Upper lobe of right lung (tissue), 1 donor: Measurements from ENCODE around the gene MYO7A. TPM values are rescaled to one million over a fixed set of nuclear protein-coding genes. Genes with fewer than 3 reads are reported as not detected.

ENCODE experiments used
- ATAC-seq: fragments of 200-7000 bp; cut with Tn5 transposase; one replicate; pipeline ENCODE4 v1.9.1; 2020; ENCODE audit warnings: mild to moderate bottlenecking, moderate library complexity
- DNase-seq: peaks from one replicate; pipeline ENCODE4 v3.0.0-alpha.2; 2020
- H3K27ac ChIP-seq: fragments of 200-600 bp; one replicate; pipeline ENCODE4 v1.8.0; 2022
- H3K27me3 ChIP-seq: fragments of 200-600 bp; one replicate; pipeline ENCODE4 v1.8.0; 2022; ENCODE audit warnings: mild to moderate bottlenecking
- H3K36me3 ChIP-seq: fragments of 200-600 bp; one replicate; pipeline ENCODE4 v1.8.0; 2022
- H3K4me1 ChIP-seq: fragments of 200-600 bp; one replicate; pipeline ENCODE4 v1.8.0; 2022
- H3K4me3 ChIP-seq: fragments of 200-600 bp; one replicate; pipeline ENCODE4 v1.8.0; 2022; ENCODE audit warnings: mild to moderate bottlenecking
- H3K9me3 ChIP-seq: fragments of 200-600 bp; one replicate; pipeline ENCODE4 v1.8.0; 2022
- intact Hi-C: fragments of 100-400 bp; cut with DNase I; formaldehyde crosslinking; loops from one replicate; pipeline ENCODE4 v1.11.0; 2022
- total RNA-seq: library from RNA; stranded (reverse); fragmentation: NEBNext Ultra II Directional; extraction: Animal tissue kit (Norgen Biotek cat#: 25700); gene quantifications from one replicate; pipeline ENCODE4 v1.2.1, GENCODE V29; 2021
- TF ChIP-seq, protein P1 (sequence below): fragments of 200-600 bp; IDR thresholded peaks from one replicate; pipeline ENCODE4 v1.8.0; 2022; ENCODE audit warnings: antibody characterized with exemption
- donor health status: DM: no; HTN: yes; CAD: no; lungs with severe emphysema.

MYO7A gene
- total RNA-seq, 1 donor from 2014 or later, result 3.6 TPM

DNA sequence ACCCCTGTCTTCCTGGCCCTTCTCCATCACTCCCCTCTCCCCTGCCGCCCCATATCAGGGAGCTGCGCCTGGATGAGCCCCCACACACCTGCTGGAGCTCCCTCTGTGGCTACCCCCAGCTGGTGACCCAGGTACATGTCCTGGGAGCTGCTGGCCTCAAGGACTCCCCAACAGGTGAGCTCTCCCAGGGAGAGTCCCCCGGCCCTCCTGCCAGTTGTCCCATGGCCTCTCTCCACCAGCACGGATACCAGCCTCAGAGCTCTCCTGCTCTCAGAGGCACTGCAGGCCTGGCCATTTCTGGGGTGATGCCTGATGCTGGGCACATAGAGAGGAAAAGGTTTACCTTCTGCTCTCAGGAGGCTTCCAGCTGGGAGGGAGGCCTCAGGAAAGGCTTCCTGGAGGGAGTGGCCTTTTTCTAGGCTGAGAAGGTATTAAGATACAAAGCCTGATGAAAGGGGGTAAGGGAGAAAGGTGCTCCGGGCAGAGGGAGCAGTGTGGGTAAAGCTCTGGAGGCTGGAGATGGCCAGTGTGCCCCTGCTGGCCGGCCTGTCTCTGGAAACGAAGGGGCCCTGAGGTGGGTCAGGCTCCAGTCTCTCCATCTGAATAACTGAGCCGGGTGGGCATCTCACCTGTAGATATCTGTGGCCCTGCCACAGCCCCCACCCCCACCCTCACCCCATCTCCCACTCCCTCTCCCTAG is 6.0 kb upstream of the MYO7A start:
- Histone ChIP-seq H3K36me3 (peaks cover 8% of the 10 kb centered on the region), H3K27ac (no peak overlapping the region), H3K4me3 (no peak overlapping the region), H3K9me3 (no peaks in the 10 kb centered on the region), H3K27me3 (no peaks in the 10 kb centered on the region), H3K4me1 (peaks cover 2% of the 10 kb centered on the region)
- intact Hi-C loops, result no loop called here
- TF ChIP-seq, protein P1, sequence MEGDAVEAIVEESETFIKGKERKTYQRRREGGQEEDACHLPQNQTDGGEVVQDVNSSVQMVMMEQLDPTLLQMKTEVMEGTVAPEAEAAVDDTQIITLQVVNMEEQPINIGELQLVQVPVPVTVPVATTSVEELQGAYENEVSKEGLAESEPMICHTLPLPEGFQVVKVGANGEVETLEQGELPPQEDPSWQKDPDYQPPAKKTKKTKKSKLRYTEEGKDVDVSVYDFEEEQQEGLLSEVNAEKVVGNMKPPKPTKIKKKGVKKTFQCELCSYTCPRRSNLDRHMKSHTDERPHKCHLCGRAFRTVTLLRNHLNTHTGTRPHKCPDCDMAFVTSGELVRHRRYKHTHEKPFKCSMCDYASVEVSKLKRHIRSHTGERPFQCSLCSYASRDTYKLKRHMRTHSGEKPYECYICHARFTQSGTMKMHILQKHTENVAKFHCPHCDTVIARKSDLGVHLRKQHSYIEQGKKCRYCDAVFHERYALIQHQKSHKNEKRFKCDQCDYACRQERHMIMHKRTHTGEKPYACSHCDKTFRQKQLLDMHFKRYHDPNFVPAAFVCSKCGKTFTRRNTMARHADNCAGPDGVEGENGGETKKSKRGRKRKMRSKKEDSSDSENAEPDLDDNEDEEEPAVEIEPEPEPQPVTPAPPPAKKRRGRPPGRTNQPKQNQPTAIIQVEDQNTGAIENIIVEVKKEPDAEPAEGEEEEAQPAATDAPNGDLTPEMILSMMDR, result no peak
- ATAC-seq (no peak), DNase-seq (no peak)

DNA sequence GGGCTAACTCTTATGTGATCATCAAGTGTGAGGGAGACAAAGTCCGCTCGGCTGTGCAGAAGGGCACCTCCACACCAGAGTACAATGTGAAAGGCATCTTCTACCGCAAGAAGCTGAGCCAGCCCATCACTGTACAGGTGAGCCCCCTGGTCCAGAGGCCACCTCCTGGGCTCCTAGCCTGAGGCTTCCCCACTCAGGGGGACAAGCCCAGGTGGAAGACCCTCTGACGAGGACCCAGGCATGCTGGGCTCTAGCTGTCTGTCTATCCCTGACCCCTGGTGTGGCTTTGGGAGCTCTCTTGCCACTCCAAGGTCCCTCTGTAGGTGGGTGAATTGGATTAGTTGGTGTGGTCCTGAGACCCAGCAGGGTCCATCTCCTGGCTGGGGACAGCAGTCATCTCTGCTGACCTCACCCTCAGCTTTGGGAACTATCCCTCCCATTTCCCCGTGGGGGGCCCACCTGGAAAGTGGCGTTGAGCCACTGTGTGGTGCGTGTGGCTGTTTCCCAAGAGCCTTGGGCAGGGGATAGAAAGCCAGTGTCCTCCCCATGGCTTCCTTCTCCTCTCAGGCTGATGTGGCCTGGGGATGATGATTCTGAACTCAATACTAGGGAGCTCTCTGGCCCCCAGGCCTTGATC is 5.4 kb upstream of the MYO7A start:
- no peak for ATAC-seq
- no peak overlapping the region for H3K4me3 ChIP-seq
- H3K27me3 ChIP-seq, result no peaks in the 10 kb centered on the region
- TF ChIP-seq, protein P1, result no peak
- no peaks in the 10 kb centered on the region for H3K9me3 ChIP-seq
- H3K36me3 ChIP-seq, result peaks cover 8% of the 10 kb centered on the region
- intact Hi-C loops, result no loop called here
- H3K4me1 ChIP-seq, result peaks cover 9% of the 10 kb centered on the region
- H3K27ac ChIP-seq, result no peak overlapping the region
- no peak for DNase-seq

DNA sequence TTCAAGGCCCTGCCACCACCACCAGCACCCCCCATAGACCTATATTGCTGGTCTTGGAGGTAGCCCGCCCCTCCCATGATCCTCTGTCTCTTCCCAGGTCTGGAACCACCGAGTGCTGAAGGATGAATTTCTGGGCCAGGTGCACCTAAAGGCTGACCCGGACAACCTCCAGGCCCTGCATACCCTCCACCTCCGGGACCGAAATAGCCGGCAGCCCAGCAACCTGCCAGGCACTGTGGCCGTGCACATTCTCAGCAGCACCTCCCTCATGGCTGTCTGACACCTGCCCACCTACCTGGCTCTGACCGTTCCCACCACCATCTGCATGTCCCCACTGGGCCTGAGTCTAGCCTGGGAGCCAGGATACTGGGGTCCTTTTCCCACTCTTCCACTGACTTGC is 4.5 kb upstream of the MYO7A start:
- H3K27me3 ChIP-seq, result no peaks in the 10 kb centered on the region
- no peak overlapping the region for H3K27ac ChIP-seq
- ATAC-seq (no peak), DNase-seq (no peak)
- TF ChIP-seq, protein P1, result no peak
- intact Hi-C loops, result no loop called here
- no peak overlapping the region for H3K4me3 ChIP-seq
- H3K4me1 ChIP-seq, result peaks cover 13% of the 10 kb centered on the region
- H3K36me3 ChIP-seq, result peaks cover 8% of the 10 kb centered on the region
- no peaks in the 10 kb centered on the region for H3K9me3 ChIP-seq

DNA sequence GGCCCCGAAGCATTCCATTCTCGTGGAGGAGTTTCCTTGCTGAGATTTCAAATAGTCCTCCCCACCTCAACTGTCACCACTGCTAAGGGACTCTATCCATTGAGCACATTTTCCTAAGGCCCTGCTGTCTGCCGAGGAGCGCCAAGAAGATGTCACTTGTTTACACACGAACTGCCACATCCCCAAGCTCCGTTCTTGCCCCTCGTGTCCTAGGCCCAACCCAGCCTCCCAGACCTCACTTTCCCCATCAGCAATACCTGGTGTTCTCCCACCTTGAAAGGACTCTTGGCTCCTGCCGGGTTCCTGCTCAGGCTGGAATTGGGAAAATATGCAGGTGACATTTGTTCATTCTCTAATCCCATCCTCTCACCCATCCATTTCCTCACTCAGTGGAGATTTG is 4.0 kb upstream of the MYO7A start:
- Histone ChIP-seq H3K27ac (no peak overlapping the region), H3K36me3 (peaks cover 8% of the 10 kb centered on the region), H3K27me3 (no peaks in the 10 kb centered on the region), H3K4me3 (no peak overlapping the region), H3K9me3 (no peaks in the 10 kb centered on the region), H3K4me1 (peaks cover 13% of the 10 kb centered on the region)
- ATAC-seq (no peak), DNase-seq (no peak)
- TF ChIP-seq, protein P1, result no peak
- intact Hi-C loops, result no loop called here

DNA sequence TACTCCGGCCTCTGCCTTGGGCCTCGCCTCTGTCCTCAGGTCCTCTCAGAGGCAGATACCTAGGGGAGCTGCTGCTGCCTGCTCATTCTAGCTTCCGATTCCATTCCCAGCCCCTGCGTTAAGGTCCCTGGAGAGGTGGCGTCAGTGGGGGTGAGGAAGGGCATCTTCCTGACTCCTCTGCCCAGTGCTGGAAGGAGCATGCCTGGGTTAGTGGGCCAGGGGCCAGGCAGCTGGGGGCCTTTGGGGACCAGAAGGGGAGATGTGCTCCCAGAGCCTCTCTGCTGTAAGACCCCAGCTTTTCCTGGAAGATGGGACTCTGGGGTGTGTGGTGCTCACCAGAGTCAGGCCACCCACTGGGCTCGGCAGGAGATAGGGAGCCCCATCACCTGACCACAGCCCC is 3.6 kb upstream of the MYO7A start:
- Histone ChIP-seq H3K36me3 (peaks cover 8% of the 10 kb centered on the region), H3K27ac (no peak overlapping the region), H3K4me1 (peaks cover 13% of the 10 kb centered on the region), H3K9me3 (no peaks in the 10 kb centered on the region), H3K27me3 (no peaks in the 10 kb centered on the region), H3K4me3 (no peak overlapping the region)
- TF ChIP-seq, protein P1, result no peak
- intact Hi-C loops, result no loop called here
- DNase-seq, result no peak
- ATAC-seq, result no peak
